Esophagus muscularis mucosa (tissue), 4 donors: ENCODE data around the gene P2RX4.
"Not testable (repeated sequence)": the region's sequence is repeated elsewhere in the genome, so short reads cannot be mapped to it uniquely, and the experiment has no call there.

Source experiments
- EP300 ChIP-seq: sonication (generic); formaldehyde crosslinking; IDR thresholded peaks from one replicate; pipeline ENCODE4 v1.6.1; 2017; ENCODE audit warnings: antibody characterized with exemption
- POLR2A ChIP-seq: fragments of 450-650 bp; IDR thresholded peaks from one replicate; pipeline ENCODE4 v1.6.1; 2017; ENCODE audit warnings: antibody characterized with exemption, moderate library complexity, mild to moderate bottlenecking, low read depth
- TF ChIP-seq, protein P1 (sequence below), 3 experiments: fragments of 200-600 bp in 2 of 3; fragments of 450-650 bp in 1 of 3; sonication (generic) in 2 of 3; IDR thresholded peaks; one replicate each; pipeline ENCODE4 v1.5.1; 2017 to 2019; ENCODE audit warnings: antibody characterized with exemption in 3 of 3, mild to moderate bottlenecking in 2 of 3, moderate library complexity in 1 of 3

DNA sequence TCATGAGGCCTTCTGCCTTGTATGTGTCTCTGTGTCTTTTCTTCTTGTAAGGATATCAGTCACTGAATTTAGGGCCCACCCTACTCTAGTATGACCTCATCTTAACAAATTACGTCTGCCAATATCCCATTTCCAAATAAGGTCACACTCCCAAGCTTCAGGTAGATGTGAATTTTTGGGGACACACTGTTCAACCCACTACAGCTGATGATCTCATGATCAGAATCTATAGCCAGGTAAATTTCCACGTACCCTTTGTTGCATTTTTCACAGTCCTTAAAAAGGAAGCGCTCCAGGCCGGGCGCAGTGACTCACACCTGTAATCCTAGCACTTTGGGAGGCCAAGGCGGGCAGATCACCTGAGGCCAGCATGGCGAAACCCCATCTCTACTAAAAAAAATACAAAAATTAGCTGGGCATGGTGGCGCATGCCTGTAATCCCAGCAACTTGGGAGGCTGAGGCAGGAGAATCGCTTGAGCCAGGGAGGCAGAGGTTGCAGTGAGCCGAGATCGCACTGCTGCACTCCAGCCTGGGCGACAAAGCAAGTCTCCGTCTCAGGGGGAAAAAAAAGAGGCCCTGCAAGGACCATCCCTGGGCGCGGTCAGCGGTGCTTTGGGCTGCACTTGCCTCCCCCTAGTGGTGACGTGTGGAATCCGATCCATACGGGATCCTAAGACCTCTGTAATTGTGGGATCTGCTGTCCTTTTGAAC, 20.1 kb downstream of the P2RX4 start:
- not testable (repeated sequence) for TF ChIP-seq EP300, POLR2A
- TF ChIP-seq, protein P1, sequence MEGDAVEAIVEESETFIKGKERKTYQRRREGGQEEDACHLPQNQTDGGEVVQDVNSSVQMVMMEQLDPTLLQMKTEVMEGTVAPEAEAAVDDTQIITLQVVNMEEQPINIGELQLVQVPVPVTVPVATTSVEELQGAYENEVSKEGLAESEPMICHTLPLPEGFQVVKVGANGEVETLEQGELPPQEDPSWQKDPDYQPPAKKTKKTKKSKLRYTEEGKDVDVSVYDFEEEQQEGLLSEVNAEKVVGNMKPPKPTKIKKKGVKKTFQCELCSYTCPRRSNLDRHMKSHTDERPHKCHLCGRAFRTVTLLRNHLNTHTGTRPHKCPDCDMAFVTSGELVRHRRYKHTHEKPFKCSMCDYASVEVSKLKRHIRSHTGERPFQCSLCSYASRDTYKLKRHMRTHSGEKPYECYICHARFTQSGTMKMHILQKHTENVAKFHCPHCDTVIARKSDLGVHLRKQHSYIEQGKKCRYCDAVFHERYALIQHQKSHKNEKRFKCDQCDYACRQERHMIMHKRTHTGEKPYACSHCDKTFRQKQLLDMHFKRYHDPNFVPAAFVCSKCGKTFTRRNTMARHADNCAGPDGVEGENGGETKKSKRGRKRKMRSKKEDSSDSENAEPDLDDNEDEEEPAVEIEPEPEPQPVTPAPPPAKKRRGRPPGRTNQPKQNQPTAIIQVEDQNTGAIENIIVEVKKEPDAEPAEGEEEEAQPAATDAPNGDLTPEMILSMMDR (IDR thresholded peaks at IDR 0.05), result peak; percentile 69 to 85 (median 78)
